ENCODE data around the gene PCAT6. TPM values are rescaled to one million over a fixed set of nuclear protein-coding genes. Genes with fewer than 3 reads are reported as not detected.
"Not testable (repeated sequence)": the region's sequence is repeated elsewhere in the genome, so short reads cannot be mapped to it uniquely, and the experiment has no call there.

Gene PCAT6
- total and polyA plus RNA-seq, 7 experiments from 2014 or later, result 0.70 to 1.5 (median 0.94) TPM; not detected in 3

DNA sequence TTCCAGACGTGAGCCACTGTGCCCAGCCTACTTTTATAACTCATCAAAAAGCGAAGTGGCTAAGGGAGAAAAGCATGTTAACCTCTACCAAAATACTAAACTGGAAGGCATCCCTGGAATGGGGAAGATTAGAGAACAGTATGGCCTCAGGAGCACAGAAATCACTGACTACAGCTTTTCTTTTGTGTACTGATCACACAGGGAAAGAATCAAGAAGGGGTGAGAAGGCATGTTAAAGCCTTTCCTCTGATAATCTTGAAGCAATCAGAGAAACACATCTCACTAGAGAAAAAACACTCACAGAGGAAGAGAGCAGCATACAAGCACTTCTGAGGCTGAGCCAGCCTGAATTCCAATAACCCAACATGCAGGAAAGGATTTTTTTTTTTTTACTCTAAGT lies 10.7 kb downstream of the PCAT6 start:
- Histone ChIP-seq H3K9me3 (ENCODE audit: control insufficient read depth in 2 of 3, low read length in 3 of 3) (no peaks in the 10 kb centered on the region), H3K4me3 (ENCODE audit: low read length) (no peak overlapping the region), H3K27me3 (ENCODE audit: control insufficient read depth in 2 of 2, insufficient read depth in 2 of 2, low read length in 2 of 2) (no peaks in the 10 kb centered on the region), H3K4me1 (ENCODE audit: control insufficient read depth in 2 of 2, insufficient read depth in 2 of 2, low read length in 2 of 2) (no peaks in the 10 kb centered on the region), H3K36me3 (ENCODE audit: control insufficient read depth in 2 of 3, insufficient read depth in 3 of 3, low read length in 3 of 3) (no peaks in the 10 kb centered on the region), H3K27ac (ENCODE audit: low read depth, low read length) (no peak overlapping the region)
- ATAC-seq (no peak), DNase-seq (no peak)
- Mint-ChIP-seq H3K9me3 (no peaks in the 10 kb centered on the region), H3K4me3 (no peak overlapping the region), H3K36me3 (no peaks in the 10 kb centered on the region), H3K27me3 (peaks cover 0 to 54% (median 6%) of the 10 kb centered on the region in 5 donors), H3K27ac (peak overlapping the region in 1 of 9 donors; percentile 75), H3K4me1 (peaks cover 0 to 8% (median 0%) of the 10 kb centered on the region in 7 donors)
- ChIA-PET CTCF (no interaction called here), POLR2A (no interaction called here)
- intact Hi-C loops (cut with micrococcal nuclease), result no loop called here

DNA sequence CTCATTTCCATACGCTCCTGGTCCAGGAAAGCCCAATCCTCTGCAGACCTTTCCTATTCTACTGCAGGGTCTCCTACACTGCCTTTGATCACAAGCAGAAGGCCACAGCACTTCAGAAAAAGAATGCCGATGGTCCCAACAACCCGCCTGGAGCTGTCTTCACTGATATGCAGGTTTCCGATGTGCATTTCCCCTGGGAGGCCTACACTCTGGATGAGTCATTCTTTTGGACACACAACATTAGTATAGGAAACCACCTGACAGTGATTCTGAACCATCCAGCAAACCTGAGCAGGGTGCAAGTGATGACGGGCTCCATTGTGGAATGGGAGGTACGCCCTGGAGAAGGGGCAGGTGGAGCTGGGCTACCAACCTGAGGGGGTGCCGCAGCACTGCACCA lies 15.0 kb downstream of the PCAT6 start:
- Mint-ChIP-seq H3K27me3 (peaks cover 0 to 33% (median 0%) of the 10 kb centered on the region in 5 donors), H3K9me3 (no peaks in the 10 kb centered on the region), H3K36me3 (peaks cover 0 to 2% (median 0%) of the 10 kb centered on the region in 5 donors), H3K4me3 (no peak overlapping the region), H3K4me1 (peaks cover 0 to 2% (median 0%) of the 10 kb centered on the region in 7 donors), H3K27ac (no peak overlapping the region)
- Histone ChIP-seq H3K4me3 (ENCODE audit: low read length) (no peak overlapping the region), H3K27me3 (ENCODE audit: control insufficient read depth in 2 of 2, insufficient read depth in 2 of 2, low read length in 2 of 2) (no peaks in the 10 kb centered on the region), H3K36me3 (ENCODE audit: control insufficient read depth in 2 of 3, insufficient read depth in 3 of 3, low read length in 3 of 3) (no peaks in the 10 kb centered on the region), H3K9me3 (ENCODE audit: control insufficient read depth in 2 of 3, low read length in 3 of 3) (no peaks in the 10 kb centered on the region), H3K27ac (ENCODE audit: low read depth, low read length) (no peak overlapping the region), H3K4me1 (ENCODE audit: control insufficient read depth in 2 of 2, insufficient read depth in 2 of 2, low read length in 2 of 2) (no peaks in the 10 kb centered on the region)
- intact Hi-C loops (cut with micrococcal nuclease), result no loop called here
- ChIA-PET CTCF (no interaction called here), POLR2A (no interaction called here)
- DNase-seq, result no peak
- ATAC-seq, result no peak

DNA sequence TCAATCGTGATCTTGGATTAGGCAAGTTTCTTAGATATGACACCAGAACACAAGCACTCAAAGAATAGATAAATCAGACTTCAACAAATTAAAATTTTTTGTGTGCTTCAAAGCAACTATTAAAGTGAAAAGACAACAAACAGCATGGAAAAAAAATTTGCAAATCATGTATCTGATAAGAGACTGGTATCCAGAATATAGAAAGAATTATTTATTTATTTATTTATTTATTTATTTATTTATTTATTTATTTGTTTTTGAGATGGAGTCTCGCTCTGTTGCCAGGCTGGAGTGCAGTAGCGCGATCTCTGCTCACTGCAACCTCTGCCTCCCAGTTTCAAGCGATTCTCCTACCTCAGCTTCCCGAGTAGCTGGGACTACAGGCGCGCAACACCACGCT lies 18.5 kb downstream of the PCAT6 start:
- DNase-seq; H3K27me3 ChIP-seq (ENCODE audit: control insufficient read depth in 2 of 2, insufficient read depth in 2 of 2, low read length in 2 of 2); H3K27ac Mint-ChIP-seq; intact Hi-C loops (cut with micrococcal nuclease); CTCF ChIA-PET; H3K9me3 ChIP-seq (ENCODE audit: control insufficient read depth in 2 of 3, low read length in 3 of 3); H3K36me3 Mint-ChIP-seq; H3K27ac ChIP-seq (ENCODE audit: low read depth, low read length); H3K9me3 Mint-ChIP-seq; H3K4me3 Mint-ChIP-seq; H3K36me3 ChIP-seq (ENCODE audit: control insufficient read depth in 2 of 3, insufficient read depth in 3 of 3, low read length in 3 of 3); POLR2A ChIA-PET; H3K4me1 ChIP-seq (ENCODE audit: control insufficient read depth in 2 of 2, insufficient read depth in 2 of 2, low read length in 2 of 2); H3K4me3 ChIP-seq (ENCODE audit: low read length); ATAC-seq: not testable (repeated sequence)
- Mint-ChIP-seq H3K27me3 (peaks cover 0 to 18% (median 0%) of the 10 kb centered on the region in 5 donors), H3K4me1 (peaks cover 0 to 22% (median 0%) of the 10 kb centered on the region in 7 donors)

DNA sequence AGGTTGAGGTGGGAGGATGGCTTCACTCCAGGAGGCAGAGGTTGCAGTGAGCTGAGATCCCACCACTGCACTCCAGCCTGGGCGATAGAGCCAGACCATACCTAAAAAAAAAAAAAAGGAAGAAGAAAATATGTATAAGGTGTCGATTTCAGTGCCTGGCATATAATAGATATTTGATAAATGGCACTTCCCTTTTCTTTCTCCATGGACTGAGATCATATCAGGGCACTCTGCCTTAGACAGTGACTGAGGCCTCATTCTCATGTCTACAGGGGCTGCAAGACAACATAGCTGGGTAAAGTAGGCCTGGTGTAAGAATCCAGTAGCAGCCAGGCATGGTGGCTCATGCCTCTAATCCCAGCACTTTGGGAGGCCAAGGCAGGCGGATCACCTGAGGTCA lies 21.2 kb downstream of the PCAT6 start:
- Mint-ChIP-seq H3K4me1 (peaks cover 10 to 48% (median 21%) of the 10 kb centered on the region in 7 donors), H3K36me3 (peaks cover 0 to 4% (median 0%) of the 10 kb centered on the region in 5 donors), H3K27me3 (peaks cover 0 to 6% (median 0%) of the 10 kb centered on the region in 5 donors), H3K9me3 (no peaks in the 10 kb centered on the region), H3K4me3 (peak overlapping the region in 1 of 10 donors; percentile 56), H3K27ac (no peak overlapping the region)
- Histone ChIP-seq H3K4me1 (ENCODE audit: control insufficient read depth in 2 of 2, insufficient read depth in 2 of 2, low read length in 2 of 2) (peaks cover 17% of the 10 kb centered on the region in 2 donors), H3K27me3 (ENCODE audit: control insufficient read depth in 2 of 2, insufficient read depth in 2 of 2, low read length in 2 of 2) (no peaks in the 10 kb centered on the region), H3K4me3 (ENCODE audit: low read length) (no peak overlapping the region), H3K27ac (ENCODE audit: low read depth, low read length) (no peak overlapping the region), H3K9me3 (ENCODE audit: control insufficient read depth in 2 of 3, low read length in 3 of 3) (no peaks in the 10 kb centered on the region), H3K36me3 (ENCODE audit: control insufficient read depth in 2 of 3, insufficient read depth in 3 of 3, low read length in 3 of 3) (no peaks in the 10 kb centered on the region)
- ChIA-PET POLR2A (no interaction called here), CTCF (interaction anchor here (0.8 kb wide), 1 partner anchor 610 kb away, joined by 3 read pairs; no protein-coding TSS in a partner anchor)
- DNase-seq, result no peak
- ATAC-seq, result no peak
- intact Hi-C loops (cut with micrococcal nuclease), result no loop called here

DNA sequence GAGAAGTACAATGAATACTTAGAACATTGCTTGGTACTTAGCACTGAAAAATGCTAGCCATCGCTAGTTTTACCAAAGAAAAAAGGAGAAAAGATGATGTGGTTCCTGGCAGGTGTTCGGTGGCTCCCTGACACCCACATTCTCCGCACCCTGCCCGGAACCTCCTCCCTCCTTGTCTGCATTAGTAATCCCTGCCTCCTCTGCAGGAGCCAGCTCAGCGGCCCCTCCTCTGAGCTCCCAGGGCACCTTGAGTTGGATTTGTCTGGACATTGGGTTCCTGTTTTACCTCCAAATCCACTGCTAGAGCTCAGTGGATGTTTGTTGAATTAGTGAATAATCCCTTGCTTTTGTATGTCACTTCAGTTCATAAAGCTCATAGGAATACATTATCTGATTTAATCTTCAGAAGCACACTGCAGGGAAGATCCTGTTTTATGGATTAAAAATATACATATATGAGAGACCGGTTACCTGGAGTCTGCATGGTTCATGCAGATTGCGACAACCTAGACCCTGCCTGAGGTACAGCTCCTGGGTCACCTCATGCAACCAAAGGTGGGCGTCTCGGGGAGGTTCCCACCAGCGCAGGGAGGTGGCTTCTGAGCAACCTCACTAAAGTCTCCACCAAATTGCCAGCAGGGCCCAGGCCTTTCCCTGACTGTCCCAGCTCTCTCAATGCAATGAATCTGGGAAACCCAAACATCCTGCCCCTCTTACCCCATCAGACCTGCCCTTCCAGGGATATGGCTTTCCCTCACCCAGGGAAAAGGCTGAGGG lies 24.2 kb downstream of the PCAT6 start:
- H3K4me1 ChIP-seq (ENCODE audit: control insufficient read depth in 2 of 2, insufficient read depth in 2 of 2, low read length in 2 of 2), result peaks cover 20% of the 10 kb centered on the region in 2 donors
- ChIA-PET POLR2A (no interaction called here), CTCF (interaction anchor here (0.5 kb wide), 1 partner anchor 736 kb away, joined by 3 read pairs; no protein-coding TSS in a partner anchor)
- H3K27me3 Mint-ChIP-seq, result peaks cover 0 to 4% (median 0%) of the 10 kb centered on the region in 5 donors
- H3K36me3 Mint-ChIP-seq, result peaks cover 0 to 3% (median 0%) of the 10 kb centered on the region in 5 donors
- H3K36me3 ChIP-seq (ENCODE audit: control insufficient read depth in 2 of 3, insufficient read depth in 3 of 3, low read length in 3 of 3), result no peaks in the 10 kb centered on the region
- intact Hi-C loops (cut with micrococcal nuclease), result loop anchor here in 1 of 2 donors (2.0 to 5.0 kb wide), 2 partner anchors 24 to 33 kb away; partner anchors contain the start of gene PCAT6
- H3K4me3 Mint-ChIP-seq, result peak overlapping the region in 3 of 10 donors; percentile 9 to 84 (median 48)
- ATAC-seq, result no peak
- H3K27ac Mint-ChIP-seq, result peak overlapping the region in 3 of 9 donors; percentile 38 to 87 (median 43)
- H3K4me3 ChIP-seq (ENCODE audit: low read length), result no peak overlapping the region
- H3K4me1 Mint-ChIP-seq, result peaks cover 10 to 60% (median 28%) of the 10 kb centered on the region in 7 donors
- no peaks in the 10 kb centered on the region for H3K9me3 ChIP-seq (ENCODE audit: control insufficient read depth in 2 of 3, low read length in 3 of 3)
- no peaks in the 10 kb centered on the region for H3K27me3 ChIP-seq (ENCODE audit: control insufficient read depth in 2 of 2, insufficient read depth in 2 of 2, low read length in 2 of 2)
- no peaks in the 10 kb centered on the region for H3K9me3 Mint-ChIP-seq
- H3K27ac ChIP-seq (ENCODE audit: low read depth, low read length), result no peak overlapping the region
- peak in 1 of 9 donors; percentile 54 for DNase-seq

DNA sequence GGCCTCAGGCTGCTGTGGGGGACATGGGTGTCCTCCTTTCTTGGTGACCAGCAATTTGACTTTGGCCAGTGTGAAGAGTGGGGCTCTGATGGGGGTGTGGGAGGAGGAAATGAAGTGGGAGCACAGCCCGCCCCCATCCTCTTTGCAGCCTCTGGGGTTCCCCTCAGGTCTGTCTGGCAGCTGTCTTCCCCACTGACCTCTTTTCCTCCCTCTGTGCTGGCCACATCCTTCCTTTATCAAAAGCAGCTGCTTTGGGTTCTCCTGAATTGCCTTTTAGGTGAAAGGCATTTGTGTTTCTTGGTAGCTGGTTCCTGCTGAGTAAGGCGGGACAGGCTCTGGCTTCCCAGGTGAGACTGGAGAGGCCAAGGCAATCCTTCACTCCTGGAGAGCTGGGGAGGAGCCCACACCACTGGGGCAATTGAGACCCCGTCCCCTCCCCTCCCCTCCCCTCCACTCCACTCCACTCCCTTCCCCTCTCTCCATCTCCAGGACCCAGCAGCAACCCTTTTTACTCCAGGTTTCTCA lies 24.9 kb downstream of the PCAT6 start:
- Histone ChIP-seq H3K27ac (ENCODE audit: low read depth, low read length) (no peak overlapping the region), H3K36me3 (ENCODE audit: control insufficient read depth in 2 of 3, insufficient read depth in 3 of 3, low read length in 3 of 3) (no peaks in the 10 kb centered on the region), H3K4me3 (ENCODE audit: low read length) (no peak overlapping the region), H3K27me3 (ENCODE audit: control insufficient read depth in 2 of 2, insufficient read depth in 2 of 2, low read length in 2 of 2) (no peaks in the 10 kb centered on the region), H3K9me3 (ENCODE audit: control insufficient read depth in 2 of 3, low read length in 3 of 3) (no peaks in the 10 kb centered on the region), H3K4me1 (ENCODE audit: control insufficient read depth in 2 of 2, insufficient read depth in 2 of 2, low read length in 2 of 2) (peaks cover 20% of the 10 kb centered on the region in 2 donors)
- ChIA-PET CTCF (no interaction called here), POLR2A (no interaction called here)
- ATAC-seq, result peak; percentile 77
- Mint-ChIP-seq H3K4me3 (peak overlapping the region in 3 of 10 donors; percentile 9 to 84 (median 48)), H3K36me3 (peaks cover 0 to 3% (median 0%) of the 10 kb centered on the region in 5 donors), H3K27me3 (peaks cover 0 to 4% (median 0%) of the 10 kb centered on the region in 5 donors), H3K9me3 (no peaks in the 10 kb centered on the region), H3K4me1 (peaks cover 10 to 60% (median 28%) of the 10 kb centered on the region in 7 donors), H3K27ac (peak overlapping the region in 2 of 9 donors; percentile 43 to 87)
- intact Hi-C loops (cut with micrococcal nuclease), result loop anchor here in 1 of 2 donors (2.0 to 5.0 kb wide), 2 partner anchors 25 to 33 kb away; partner anchors contain the start of gene PCAT6
- peak in 2 of 9 donors; percentile 12 to 45 for DNase-seq
